Measurements from ENCODE around the gene NSMCE1.
A peak's percentile ranks its signal among the peaks of the same experiment; 100 is the strongest.

NSMCE1 gene

DNA sequence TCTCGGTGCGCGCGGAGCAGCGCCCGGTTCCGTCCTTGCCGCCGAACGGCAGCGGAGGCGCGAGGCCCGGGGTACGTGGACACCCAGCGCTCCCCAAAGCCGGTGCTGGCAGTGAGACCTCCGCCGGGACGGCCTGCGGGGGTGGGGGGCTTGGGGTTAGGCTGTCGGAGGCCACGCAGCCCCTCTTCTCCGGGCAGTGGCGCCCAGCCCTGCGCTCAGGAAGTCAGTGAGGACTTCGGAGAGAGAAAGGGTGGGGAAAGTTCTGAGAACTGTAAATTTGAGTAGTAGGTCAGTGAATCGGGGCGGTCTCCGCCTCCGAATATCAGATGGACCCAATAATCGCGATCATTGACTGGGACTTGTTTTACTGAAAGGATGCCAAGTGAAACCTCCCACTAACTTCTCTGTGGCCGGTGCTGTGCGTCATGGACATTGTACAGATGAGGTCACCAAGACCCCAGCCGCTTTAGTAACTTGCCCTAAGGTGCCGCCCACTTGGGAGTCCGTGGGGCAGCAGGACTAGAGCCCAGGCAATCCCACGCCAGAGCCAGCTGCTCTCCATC, 45.7 kb upstream of the NSMCE1 start:
- peak overlapping the region in 1 of 2 experiments; percentile 57 for H3K27ac ChIP-seq (ENCODE audit: insufficient read depth in 1 of 2, low read depth in 1 of 2, low read length in 2 of 2, poor library complexity in 1 of 2, severe bottlenecking in 2 of 2)
- peaks cover 0 to 2% (median under 1%) of the 10 kb centered on the region in 4 experiments for H3K36me3 ChIP-seq (ENCODE audit: control insufficient read depth in 4 of 4, insufficient read depth in 4 of 4, low read length in 3 of 4)
- peak overlapping the region; percentile 63 to 88 (median 80) for H3K4me3 ChIP-seq (ENCODE audit: control insufficient read depth in 1 of 7, extremely low read depth in 1 of 7, insufficient read depth in 4 of 7, low read depth in 2 of 7, low read length in 6 of 7)
- POLR2A ChIA-PET, result no interaction called here
- CTCF ChIA-PET, result interaction anchor here (1.4 kb wide), 1 partner anchor 54 kb away, joined by 4 read pairs; no protein-coding TSS in a partner anchor
- H3K9me3 ChIP-seq (ENCODE audit: control extremely low read depth in 1 of 5, control insufficient read depth in 4 of 5, insufficient read depth in 2 of 5, low read depth in 1 of 5, low read length in 4 of 5), result no peaks in the 10 kb centered on the region
- H3K4me1 ChIP-seq (ENCODE audit: control extremely low read depth in 1 of 4, control insufficient read depth in 4 of 4, insufficient read depth in 4 of 4, low read length in 3 of 4), result peaks cover 7 to 56% (median 38%) of the 10 kb centered on the region in 4 experiments
- H3K27me3 ChIP-seq (replicated peaks in 2 of 5; ENCODE audit: control insufficient read depth in 4 of 5, insufficient read depth in 5 of 5, low read length in 4 of 5), result no peaks in the 10 kb centered on the region
- peak; percentile 51 to 69 (median 67) for DNase-seq
- WGBS (ENCODE audit: insufficient coverage), result under 1% methylated on average over 36 of the region's 39 CpGs

DNA sequence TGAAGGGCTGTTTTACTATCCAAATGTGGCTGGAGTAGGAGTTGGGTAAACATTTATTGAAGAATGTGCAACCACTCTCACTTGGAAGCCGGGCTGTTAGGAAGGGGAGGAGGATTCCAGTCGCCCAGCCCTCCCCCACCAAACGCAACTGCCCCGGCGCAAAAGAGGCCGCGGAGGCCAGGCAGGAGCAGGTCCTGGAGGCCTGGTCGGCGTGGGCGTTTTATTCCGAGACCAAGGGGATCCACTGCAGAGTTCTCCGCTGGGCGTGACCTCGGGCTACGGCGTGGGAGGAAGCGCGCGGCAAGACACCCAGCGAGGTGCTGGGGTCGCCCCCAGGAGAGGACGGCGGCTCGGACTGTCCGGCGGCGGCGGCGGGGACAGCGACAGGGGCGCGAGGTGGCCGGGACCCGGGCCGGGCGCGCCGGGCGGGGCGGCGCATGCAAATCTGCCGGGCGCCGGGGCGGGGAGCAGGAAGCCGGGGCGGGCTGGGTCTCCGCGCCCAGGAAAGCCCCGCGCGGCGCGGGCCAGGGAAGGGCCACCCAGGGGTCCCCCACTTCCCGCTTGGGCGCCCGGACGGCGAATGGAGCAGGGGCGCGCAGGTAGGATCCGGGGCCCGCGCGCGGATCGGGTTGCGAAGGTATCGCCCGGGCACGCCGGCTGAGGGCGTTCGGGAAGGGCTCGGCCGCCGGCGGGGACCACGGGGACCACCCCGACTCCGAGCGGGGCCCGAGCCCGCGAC, 45.0 kb upstream of the NSMCE1 start, which contains the start of gene IL4R:
Gene IL4R, plus strand, starts transcription at position 553 of the 739 bp plus-strand sequence. CDS start 26,230 bp downstream, outside the sequence.
- peak in 2 of 3 donors; percentile 46 to 65 for DNase-seq
- Histone ChIP-seq H3K4me1 (ENCODE audit: control extremely low read depth in 1 of 4, control insufficient read depth in 4 of 4, insufficient read depth in 4 of 4, low read length in 3 of 4) (peaks cover 7 to 49% (median 31%) of the 10 kb centered on the region in 4 experiments), H3K27ac (ENCODE audit: insufficient read depth in 1 of 2, low read depth in 1 of 2, low read length in 2 of 2, poor library complexity in 1 of 2, severe bottlenecking in 2 of 2) (peak within 1 kb of the TSS in 1 of 2 experiments; percentile 57), H3K27me3 (replicated peaks in 2 of 5; ENCODE audit: control insufficient read depth in 4 of 5, insufficient read depth in 5 of 5, low read length in 4 of 5) (no peaks in the 10 kb centered on the region), H3K9me3 (ENCODE audit: control extremely low read depth in 1 of 5, control insufficient read depth in 4 of 5, insufficient read depth in 2 of 5, low read depth in 1 of 5, low read length in 4 of 5) (peaks cover 0 to 4% (median 0%) of the 10 kb centered on the region in 5 experiments), H3K36me3 (ENCODE audit: control insufficient read depth in 4 of 4, insufficient read depth in 4 of 4, low read length in 3 of 4) (peaks cover 0 to 2% (median under 1%) of the 10 kb centered on the region in 4 experiments), H3K4me3 (ENCODE audit: control insufficient read depth in 1 of 7, extremely low read depth in 1 of 7, insufficient read depth in 4 of 7, low read depth in 2 of 7, low read length in 6 of 7) (peak within 1 kb of the TSS; percentile 63 to 88 (median 80))
- ChIA-PET CTCF (no interaction called here), POLR2A (no interaction called here)
- 0% methylated on average over 67 of the region's 85 CpGs for WGBS (ENCODE audit: insufficient coverage)

DNA sequence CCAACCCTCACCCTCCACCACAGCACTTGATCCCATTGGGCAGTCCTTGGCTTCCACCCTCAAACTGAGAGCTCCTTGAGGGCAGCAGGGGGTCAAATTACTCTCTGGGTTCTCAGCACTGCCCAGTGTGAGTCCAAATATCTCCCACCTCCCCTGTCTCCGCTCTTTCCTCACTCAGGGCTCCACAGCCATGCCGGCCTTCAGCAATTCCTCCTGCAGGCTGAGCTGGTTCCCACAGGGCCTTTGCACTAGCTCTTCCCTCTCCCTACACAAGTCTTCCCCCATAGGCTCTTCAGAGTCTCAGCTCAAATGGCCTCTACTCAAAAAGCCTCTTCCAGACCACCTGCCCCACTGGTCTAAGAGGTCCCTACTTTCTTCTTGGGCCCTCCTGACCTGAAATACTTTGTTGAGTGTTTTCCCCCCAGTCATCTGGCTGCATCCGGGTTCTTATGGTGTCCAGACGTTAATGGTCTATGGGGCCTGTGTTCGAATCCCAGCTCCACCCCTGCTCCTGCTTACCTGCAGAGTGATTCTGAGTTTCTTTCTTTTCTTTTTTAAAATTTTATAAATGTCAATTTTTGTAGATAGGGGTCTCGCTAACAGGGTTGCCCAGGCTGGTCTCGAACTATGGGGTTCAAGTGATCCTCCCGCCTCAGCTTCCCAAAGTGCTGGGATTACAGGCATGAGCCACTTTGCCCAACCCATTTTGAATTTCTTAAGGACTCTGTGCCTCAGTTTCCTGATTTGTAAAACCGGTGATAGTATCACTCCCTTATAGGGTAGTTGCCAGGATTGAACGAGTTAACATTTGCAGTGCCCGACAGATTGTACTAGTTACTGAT, 44.2 kb upstream of the NSMCE1 start:
- DNase-seq, result no peak
- ChIA-PET POLR2A (no interaction called here), CTCF (interaction anchor here (1.1 to 1.3 kb wide), 2 partner anchors 42 to 137 kb away, joined by 3 to 4 read pairs; no protein-coding TSS in a partner anchor)
- Histone ChIP-seq H3K27me3 (replicated peaks in 2 of 5; ENCODE audit: control insufficient read depth in 4 of 5, insufficient read depth in 5 of 5, low read length in 4 of 5) (no peaks in the 10 kb centered on the region), H3K4me3 (ENCODE audit: control insufficient read depth in 1 of 7, extremely low read depth in 1 of 7, insufficient read depth in 4 of 7, low read depth in 2 of 7, low read length in 6 of 7) (peak overlapping the region in 6 of 7 experiments; percentile 63 to 88 (median 80)), H3K9me3 (ENCODE audit: control extremely low read depth in 1 of 5, control insufficient read depth in 4 of 5, insufficient read depth in 2 of 5, low read depth in 1 of 5, low read length in 4 of 5) (peaks cover 0 to 4% (median 0%) of the 10 kb centered on the region in 5 experiments), H3K27ac (ENCODE audit: insufficient read depth in 1 of 2, low read depth in 1 of 2, low read length in 2 of 2, poor library complexity in 1 of 2, severe bottlenecking in 2 of 2) (no peak overlapping the region), H3K36me3 (ENCODE audit: control insufficient read depth in 4 of 4, insufficient read depth in 4 of 4, low read length in 3 of 4) (peaks cover 0 to 2% (median under 1%) of the 10 kb centered on the region in 4 experiments), H3K4me1 (ENCODE audit: control extremely low read depth in 1 of 4, control insufficient read depth in 4 of 4, insufficient read depth in 4 of 4, low read length in 3 of 4) (peaks cover 4 to 41% (median 24%) of the 10 kb centered on the region in 4 experiments)
- 58% methylated on average over 7 of the region's 11 CpGs for WGBS (ENCODE audit: insufficient coverage)

DNA sequence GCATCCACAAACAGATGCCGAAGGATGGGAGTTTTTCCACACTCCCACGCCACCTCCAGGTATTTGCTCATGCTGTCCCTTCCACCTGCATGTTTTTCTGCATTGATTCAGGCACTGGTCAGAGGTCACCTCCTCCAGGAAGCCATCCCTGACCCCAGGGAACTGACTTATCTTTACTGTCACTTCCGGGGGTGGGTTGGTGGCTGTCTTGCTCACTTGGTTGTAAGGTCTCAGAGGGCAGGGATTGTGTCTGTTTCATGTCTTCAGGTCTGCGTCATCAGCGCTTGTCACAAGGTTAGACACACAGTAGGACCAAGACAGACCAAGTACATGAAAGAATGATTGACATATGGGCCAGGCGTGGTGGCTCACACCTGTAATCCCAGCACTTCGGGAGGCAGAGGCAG, 43.3 kb upstream of the NSMCE1 start:
- H3K9me3 ChIP-seq (ENCODE audit: control extremely low read depth in 1 of 5, control insufficient read depth in 4 of 5, insufficient read depth in 2 of 5, low read depth in 1 of 5, low read length in 4 of 5), result peaks cover 0 to 4% (median 0%) of the 10 kb centered on the region in 5 experiments
- 89% methylated on average over 7 of the region's 7 CpGs for WGBS (ENCODE audit: insufficient coverage)
- H3K27ac ChIP-seq (ENCODE audit: insufficient read depth in 1 of 2, low read depth in 1 of 2, low read length in 2 of 2, poor library complexity in 1 of 2, severe bottlenecking in 2 of 2), result no peak overlapping the region
- H3K4me1 ChIP-seq (ENCODE audit: control extremely low read depth in 1 of 4, control insufficient read depth in 4 of 4, insufficient read depth in 4 of 4, low read length in 3 of 4), result peaks cover 0 to 32% (median 23%) of the 10 kb centered on the region in 4 experiments
- H3K27me3 ChIP-seq (replicated peaks in 2 of 5; ENCODE audit: control insufficient read depth in 4 of 5, insufficient read depth in 5 of 5, low read length in 4 of 5), result no peaks in the 10 kb centered on the region
- H3K36me3 ChIP-seq (ENCODE audit: control insufficient read depth in 4 of 4, insufficient read depth in 4 of 4, low read length in 3 of 4), result no peaks in the 10 kb centered on the region
- H3K4me3 ChIP-seq (ENCODE audit: control insufficient read depth in 1 of 7, extremely low read depth in 1 of 7, insufficient read depth in 4 of 7, low read depth in 2 of 7, low read length in 6 of 7), result no peak overlapping the region
- DNase-seq, result no peak
- CTCF ChIA-PET, result interaction anchor here (1.1 to 1.3 kb wide), 2 partner anchors 41 to 138 kb away, joined by 3 to 4 read pairs; no protein-coding TSS in a partner anchor
- POLR2A ChIA-PET, result interaction anchor here (0.6 kb wide), 1 partner anchor 36 kb away, joined by 3 read pairs; no protein-coding TSS in a partner anchor

DNA sequence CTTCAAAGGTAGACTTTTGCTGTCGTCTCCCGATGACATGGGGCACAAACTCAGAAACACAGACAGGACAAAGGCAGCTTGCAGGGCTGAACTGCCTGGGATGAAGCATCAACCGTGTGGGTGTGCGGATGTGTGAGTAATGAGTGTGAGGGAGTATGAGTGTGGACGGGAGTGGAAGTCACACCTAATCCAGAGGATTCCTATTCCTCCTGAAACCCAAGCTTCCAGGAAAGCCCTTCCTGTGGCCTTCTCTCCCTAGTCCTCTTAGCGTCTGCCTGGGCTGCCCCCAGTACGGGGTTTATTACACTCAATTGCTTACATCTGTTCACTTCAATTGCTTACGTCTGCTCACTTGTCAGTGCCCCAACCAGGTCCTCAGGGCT, 42.9 kb upstream of the NSMCE1 start:
- Histone ChIP-seq H3K27me3 (replicated peaks in 2 of 5; ENCODE audit: control insufficient read depth in 4 of 5, insufficient read depth in 5 of 5, low read length in 4 of 5) (no peaks in the 10 kb centered on the region), H3K4me1 (ENCODE audit: control extremely low read depth in 1 of 4, control insufficient read depth in 4 of 4, insufficient read depth in 4 of 4, low read length in 3 of 4) (peaks cover 0 to 28% (median 23%) of the 10 kb centered on the region in 4 experiments), H3K9me3 (ENCODE audit: control extremely low read depth in 1 of 5, control insufficient read depth in 4 of 5, insufficient read depth in 2 of 5, low read depth in 1 of 5, low read length in 4 of 5) (peaks cover 0 to 4% (median 0%) of the 10 kb centered on the region in 5 experiments), H3K36me3 (ENCODE audit: control insufficient read depth in 4 of 4, insufficient read depth in 4 of 4, low read length in 3 of 4) (no peaks in the 10 kb centered on the region), H3K27ac (ENCODE audit: insufficient read depth in 1 of 2, low read depth in 1 of 2, low read length in 2 of 2, poor library complexity in 1 of 2, severe bottlenecking in 2 of 2) (no peak overlapping the region), H3K4me3 (ENCODE audit: control insufficient read depth in 1 of 7, extremely low read depth in 1 of 7, insufficient read depth in 4 of 7, low read depth in 2 of 7, low read length in 6 of 7) (no peak overlapping the region)
- ChIA-PET POLR2A (interaction anchor here (0.6 kb wide), 1 partner anchor 35 kb away, joined by 3 read pairs; no protein-coding TSS in a partner anchor), CTCF (interaction anchor here (1.3 kb wide), 1 partner anchor 68 kb away, joined by 4 read pairs; no protein-coding TSS in a partner anchor)
- DNase-seq, result no peak
- WGBS (ENCODE audit: insufficient coverage), result 96% methylated on average over 6 of the region's 8 CpGs

DNA sequence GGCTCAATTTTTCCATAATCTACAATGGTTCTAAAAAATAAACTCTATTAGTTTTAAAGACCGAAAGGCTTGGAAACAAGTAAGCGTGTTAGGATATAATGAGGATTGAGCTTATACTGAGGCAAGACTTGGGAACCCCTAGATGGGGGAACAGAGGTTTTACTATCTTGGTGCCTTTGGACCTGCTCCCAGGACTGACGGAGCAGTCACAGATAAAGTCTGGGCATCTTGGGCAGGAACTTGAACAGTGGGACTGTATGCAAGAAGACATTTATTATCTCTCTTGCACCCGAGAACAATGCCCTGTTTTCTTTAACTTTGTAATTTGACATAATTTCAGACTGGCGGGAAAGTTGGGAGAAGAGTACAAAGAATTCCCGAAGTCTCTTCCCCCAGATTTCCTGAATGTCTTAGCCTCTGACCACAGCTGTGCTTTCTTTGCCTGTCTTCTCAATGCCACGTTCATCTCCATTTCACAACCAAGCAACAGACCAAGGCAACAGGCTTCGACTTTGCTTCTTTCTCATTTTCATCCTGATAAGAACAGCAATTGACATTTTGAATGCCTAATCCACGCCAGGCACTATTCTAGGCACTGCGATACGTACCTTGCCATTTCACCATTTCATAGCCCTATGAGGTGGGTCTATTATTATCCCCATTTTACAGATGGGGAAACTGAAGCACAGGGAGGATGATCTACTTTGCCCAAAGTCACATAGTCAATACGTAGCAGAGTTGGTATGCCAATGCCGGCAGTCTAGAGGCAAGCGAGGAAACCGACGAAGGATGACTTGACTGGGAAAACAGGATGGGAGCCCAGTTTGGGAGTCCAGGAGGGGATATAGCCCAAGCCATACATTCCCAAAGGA, 42.2 kb upstream of the NSMCE1 start:
- Histone ChIP-seq H3K4me1 (ENCODE audit: control extremely low read depth in 1 of 4, control insufficient read depth in 4 of 4, insufficient read depth in 4 of 4, low read length in 3 of 4) (peaks cover 0 to 23% (median 21%) of the 10 kb centered on the region in 4 experiments), H3K4me3 (ENCODE audit: control insufficient read depth in 1 of 7, extremely low read depth in 1 of 7, insufficient read depth in 4 of 7, low read depth in 2 of 7, low read length in 6 of 7) (no peak overlapping the region), H3K9me3 (ENCODE audit: control extremely low read depth in 1 of 5, control insufficient read depth in 4 of 5, insufficient read depth in 2 of 5, low read depth in 1 of 5, low read length in 4 of 5) (peaks cover 0 to 4% (median 0%) of the 10 kb centered on the region in 5 experiments), H3K27ac (ENCODE audit: insufficient read depth in 1 of 2, low read depth in 1 of 2, low read length in 2 of 2, poor library complexity in 1 of 2, severe bottlenecking in 2 of 2) (no peak overlapping the region), H3K36me3 (ENCODE audit: control insufficient read depth in 4 of 4, insufficient read depth in 4 of 4, low read length in 3 of 4) (no peaks in the 10 kb centered on the region), H3K27me3 (replicated peaks in 2 of 5; ENCODE audit: control insufficient read depth in 4 of 5, insufficient read depth in 5 of 5, low read length in 4 of 5) (no peaks in the 10 kb centered on the region)
- CTCF ChIA-PET, result interaction anchor here (1.3 kb wide), 1 partner anchor 67 kb away, joined by 4 read pairs; no protein-coding TSS in a partner anchor
- WGBS (ENCODE audit: insufficient coverage), result 98% methylated on average over 14 of the region's 16 CpGs
- POLR2A ChIA-PET, result interaction anchor here (0.6 kb wide), 1 partner anchor 34 kb away, joined by 3 read pairs; no protein-coding TSS in a partner anchor
- DNase-seq, result no peak

All from common myeloid progenitor, CD34-positive (primary cell).